ENCODE results near the gene HDDC3. TPM values are rescaled to one million over a fixed set of nuclear protein-coding genes. Genes with fewer than 3 reads are reported as not detected.

HDDC3 gene
- polyA plus RNA-seq, 1 donor (not counting 4 experiments of a cell fraction or from before 2014, with no cell fraction given): 11.8 TPM

- DNase-seq (ENCODE audit: low read depth, low spot score): no peak
- peaks cover 16% of the 10 kb centered on the region for H3K4me1 ChIP-seq (ENCODE audit: control insufficient read depth, extremely low read depth, insufficient read depth, low read length)
- no peak overlapping the region for H2AFZ ChIP-seq (ENCODE audit: control insufficient read depth, low read length)
- H3K4me3 ChIP-seq (ENCODE audit: control insufficient read depth in 2 of 3, extremely low read depth in 1 of 3, insufficient read depth in 2 of 3, low read depth in 1 of 3, low read length in 3 of 3): peak overlapping the region in 1 of 3 experiments; percentile 64
- dilution Hi-C loops (cut with MboI; ENCODE audit: extremely low pct_ligation_motif_present, low sequenced_read_pairs): no loop called here
- no peaks in the 10 kb centered on the region for H3K79me2 ChIP-seq (ENCODE audit: control insufficient read depth, insufficient read depth, low read length)
- no peaks in the 10 kb centered on the region for H4K20me1 ChIP-seq (ENCODE audit: control insufficient read depth, extremely low read depth, insufficient read depth, low read length)
- TF ChIP-seq, protein P1, sequence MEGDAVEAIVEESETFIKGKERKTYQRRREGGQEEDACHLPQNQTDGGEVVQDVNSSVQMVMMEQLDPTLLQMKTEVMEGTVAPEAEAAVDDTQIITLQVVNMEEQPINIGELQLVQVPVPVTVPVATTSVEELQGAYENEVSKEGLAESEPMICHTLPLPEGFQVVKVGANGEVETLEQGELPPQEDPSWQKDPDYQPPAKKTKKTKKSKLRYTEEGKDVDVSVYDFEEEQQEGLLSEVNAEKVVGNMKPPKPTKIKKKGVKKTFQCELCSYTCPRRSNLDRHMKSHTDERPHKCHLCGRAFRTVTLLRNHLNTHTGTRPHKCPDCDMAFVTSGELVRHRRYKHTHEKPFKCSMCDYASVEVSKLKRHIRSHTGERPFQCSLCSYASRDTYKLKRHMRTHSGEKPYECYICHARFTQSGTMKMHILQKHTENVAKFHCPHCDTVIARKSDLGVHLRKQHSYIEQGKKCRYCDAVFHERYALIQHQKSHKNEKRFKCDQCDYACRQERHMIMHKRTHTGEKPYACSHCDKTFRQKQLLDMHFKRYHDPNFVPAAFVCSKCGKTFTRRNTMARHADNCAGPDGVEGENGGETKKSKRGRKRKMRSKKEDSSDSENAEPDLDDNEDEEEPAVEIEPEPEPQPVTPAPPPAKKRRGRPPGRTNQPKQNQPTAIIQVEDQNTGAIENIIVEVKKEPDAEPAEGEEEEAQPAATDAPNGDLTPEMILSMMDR (optimal IDR thresholded peaks at IDR 0.05 in 1 of 3, IDR thresholded peaks at IDR 0.05 in 1 of 3, conservative IDR thresholded peaks at IDR 0.05 in 1 of 3; ENCODE audit: extremely low read depth in 1 of 3, insufficient read depth in 2 of 3, low read length in 3 of 3): no peak
- TF ChIP-seq EZH2 (IDR thresholded peaks at IDR 0.05; ENCODE audit: low read length): no peak
- no peaks in the 10 kb centered on the region for H3K9me3 ChIP-seq (ENCODE audit: control insufficient read depth, low read depth, low read length)
- FAIRE-seq: no peak
- no peaks in the 10 kb centered on the region for H3K9me1 ChIP-seq (ENCODE audit: control insufficient read depth, extremely low read depth, insufficient read depth, low read length)
- H3K4me2 ChIP-seq (ENCODE audit: control insufficient read depth, extremely low read depth, insufficient read depth, low read depth, low read length): peak overlapping the region; percentile 87
- no peak overlapping the region for H3K27ac ChIP-seq (ENCODE audit: control insufficient read depth, insufficient read depth, low read length)
- peaks cover 14 to 20% of the 10 kb centered on the region in 2 experiments for H3K36me3 ChIP-seq (ENCODE audit: control insufficient read depth in 2 of 2, extremely low read depth in 1 of 2, insufficient read depth in 2 of 2, low read length in 2 of 2)
- H3K27me3 ChIP-seq (ENCODE audit: control insufficient read depth, extremely low read depth, insufficient read depth, low read length): no peaks in the 10 kb centered on the region
- peak overlapping the region; percentile 95 for H3K9ac ChIP-seq (ENCODE audit: control insufficient read depth, extremely low read depth, insufficient read depth, low read length)
Measured at GRCh38 chr15:90957791-90958190, 25.4 kb upstream of the HDDC3 start.

DNA sequence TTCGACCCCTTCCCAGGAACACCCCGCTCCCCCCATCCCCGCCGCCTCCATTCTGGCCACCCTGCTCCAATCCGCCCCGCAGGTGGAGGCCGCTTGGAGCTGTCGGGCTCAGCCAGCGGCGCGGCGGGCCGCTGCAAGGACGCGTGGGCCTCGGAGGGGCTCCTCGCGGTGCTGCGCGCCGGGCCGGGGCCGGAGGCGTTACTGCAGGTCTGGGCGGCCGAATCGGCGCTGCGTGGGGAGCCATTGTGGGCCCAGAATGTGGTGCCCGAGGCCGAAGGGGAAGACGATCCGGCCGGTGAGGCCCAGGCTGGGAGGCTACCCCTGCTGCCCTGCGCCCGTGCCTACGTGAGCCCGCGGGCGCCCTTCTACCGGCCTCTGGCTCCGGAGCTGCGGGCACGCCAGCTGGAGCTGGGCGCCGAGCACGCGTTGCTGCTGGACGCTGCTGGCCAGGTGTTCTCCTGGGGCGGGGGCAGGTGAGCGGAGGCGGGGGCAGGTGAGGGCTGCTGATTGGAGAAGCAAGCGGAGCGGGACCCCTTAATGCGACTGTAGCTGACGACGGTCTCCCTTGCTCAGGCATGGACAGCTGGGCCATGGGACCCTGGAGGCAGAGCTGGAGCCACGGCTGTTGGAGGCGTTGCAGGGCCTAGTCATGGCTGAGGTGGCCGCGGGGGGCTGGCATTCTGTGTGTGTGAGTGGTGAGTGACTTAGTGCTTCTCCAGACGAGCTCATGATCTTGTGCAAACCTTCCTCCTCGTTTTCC lies 24.9 kb upstream of the HDDC3 start:
- Histone ChIP-seq H4K20me1 (ENCODE audit: control insufficient read depth, extremely low read depth, insufficient read depth, low read length) (no peaks in the 10 kb centered on the region), H3K27ac (ENCODE audit: control insufficient read depth, insufficient read depth, low read length) (no peak overlapping the region), H2AFZ (ENCODE audit: control insufficient read depth, low read length) (peak overlapping the region; percentile 65), H3K4me2 (ENCODE audit: control insufficient read depth, extremely low read depth, insufficient read depth, low read depth, low read length) (peak overlapping the region; percentile 87), H3K9me1 (ENCODE audit: control insufficient read depth, extremely low read depth, insufficient read depth, low read length) (no peaks in the 10 kb centered on the region), H3K27me3 (ENCODE audit: control insufficient read depth, extremely low read depth, insufficient read depth, low read length) (no peaks in the 10 kb centered on the region), H3K4me3 (ENCODE audit: control insufficient read depth in 2 of 3, extremely low read depth in 1 of 3, insufficient read depth in 2 of 3, low read depth in 1 of 3, low read length in 3 of 3) (peak overlapping the region; percentile 51 to 80 (median 58)), H3K4me1 (ENCODE audit: control insufficient read depth, extremely low read depth, insufficient read depth, low read length) (peaks cover 16% of the 10 kb centered on the region), H3K36me3 (ENCODE audit: control insufficient read depth in 2 of 2, extremely low read depth in 1 of 2, insufficient read depth in 2 of 2, low read length in 2 of 2) (peaks cover 17 to 21% of the 10 kb centered on the region in 2 experiments), H3K79me2 (ENCODE audit: control insufficient read depth, insufficient read depth, low read length) (no peaks in the 10 kb centered on the region), H3K9ac (ENCODE audit: control insufficient read depth, extremely low read depth, insufficient read depth, low read length) (peak overlapping the region; percentile 95), H3K9me3 (ENCODE audit: control insufficient read depth, low read depth, low read length) (no peaks in the 10 kb centered on the region)
- no peak for TF ChIP-seq EZH2 (IDR thresholded peaks at IDR 0.05; ENCODE audit: low read length)
- TF ChIP-seq, protein P1 (optimal IDR thresholded peaks at IDR 0.05 in 1 of 3, IDR thresholded peaks at IDR 0.05 in 1 of 3, conservative IDR thresholded peaks at IDR 0.05 in 1 of 3; ENCODE audit: extremely low read depth in 1 of 3, insufficient read depth in 2 of 3, low read length in 3 of 3): no peak
- no peak for DNase-seq (ENCODE audit: low read depth, low spot score)
- no peak for FAIRE-seq
- dilution Hi-C loops (cut with MboI; ENCODE audit: extremely low pct_ligation_motif_present, low sequenced_read_pairs): no loop called here
